ENCODE results near the gene GPR68.

DNA sequence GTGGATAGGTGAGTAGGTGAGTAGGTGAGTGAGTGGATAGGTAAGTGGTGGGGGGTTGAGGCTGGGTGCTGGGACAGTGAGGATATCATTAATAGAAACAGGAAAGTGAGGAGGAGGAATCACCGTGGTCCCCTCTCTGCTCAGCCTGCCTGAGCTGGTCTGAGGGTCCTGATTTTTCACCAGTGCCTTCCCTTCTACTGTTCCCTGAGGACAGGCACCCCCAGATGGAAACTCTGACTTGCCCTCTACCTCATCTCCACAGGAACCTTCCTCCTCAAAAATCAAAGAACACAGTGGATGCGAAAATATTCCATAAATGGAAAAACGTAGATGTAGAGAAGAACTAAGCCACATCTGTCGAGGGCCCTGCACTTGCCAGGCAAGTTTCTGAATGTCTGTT is 1.9 kb downstream of the GPR68 start:
- no peak for TF ChIP-seq POLR2AphosphoS5 (IDR thresholded peaks at IDR 0.05)
- TF ChIP-seq, protein P1, sequence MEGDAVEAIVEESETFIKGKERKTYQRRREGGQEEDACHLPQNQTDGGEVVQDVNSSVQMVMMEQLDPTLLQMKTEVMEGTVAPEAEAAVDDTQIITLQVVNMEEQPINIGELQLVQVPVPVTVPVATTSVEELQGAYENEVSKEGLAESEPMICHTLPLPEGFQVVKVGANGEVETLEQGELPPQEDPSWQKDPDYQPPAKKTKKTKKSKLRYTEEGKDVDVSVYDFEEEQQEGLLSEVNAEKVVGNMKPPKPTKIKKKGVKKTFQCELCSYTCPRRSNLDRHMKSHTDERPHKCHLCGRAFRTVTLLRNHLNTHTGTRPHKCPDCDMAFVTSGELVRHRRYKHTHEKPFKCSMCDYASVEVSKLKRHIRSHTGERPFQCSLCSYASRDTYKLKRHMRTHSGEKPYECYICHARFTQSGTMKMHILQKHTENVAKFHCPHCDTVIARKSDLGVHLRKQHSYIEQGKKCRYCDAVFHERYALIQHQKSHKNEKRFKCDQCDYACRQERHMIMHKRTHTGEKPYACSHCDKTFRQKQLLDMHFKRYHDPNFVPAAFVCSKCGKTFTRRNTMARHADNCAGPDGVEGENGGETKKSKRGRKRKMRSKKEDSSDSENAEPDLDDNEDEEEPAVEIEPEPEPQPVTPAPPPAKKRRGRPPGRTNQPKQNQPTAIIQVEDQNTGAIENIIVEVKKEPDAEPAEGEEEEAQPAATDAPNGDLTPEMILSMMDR (IDR thresholded peaks at IDR 0.05 in 8 of 11, conservative IDR thresholded peaks at IDR 0.05 in 3 of 11): no peak
